Measurements from ENCODE around the gene C3orf20. TPM values are rescaled to one million over a fixed set of nuclear protein-coding genes. Genes with fewer than 3 reads are reported as not detected.

C3orf20 gene
- total and polyA plus RNA-seq, 2 of the 13 experiments (the other 11 are each of a cell fraction or from before 2014, with no cell fraction given) = 0.03 to 0.04 TPM

DNA sequence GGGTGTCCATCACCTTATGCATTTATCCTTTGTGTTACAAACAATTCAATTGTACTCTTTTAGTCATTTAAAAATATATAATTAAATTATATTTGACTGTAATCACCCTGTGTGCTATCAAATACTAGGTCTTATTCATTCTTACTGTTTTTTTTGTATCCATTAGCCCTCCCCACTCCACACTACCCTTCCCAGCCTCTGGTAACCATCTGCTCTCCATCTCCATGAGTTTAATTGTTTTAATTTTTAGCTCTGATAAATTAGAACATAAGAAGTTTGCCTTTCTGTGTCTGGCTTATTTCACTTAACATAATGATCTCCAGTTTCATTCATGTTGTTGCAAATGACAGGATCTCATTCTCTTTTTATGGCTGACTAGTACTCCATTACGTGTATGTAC lies 16.8 kb downstream of the C3orf20 start:
- BruUV-seq (replicated peaks) = no TSS peak
- TF ChIP-seq SOX6 (IDR thresholded peaks at IDR 0.05) (no peak), SOX6 (CRISPR knock-in tag; IDR thresholded peaks at IDR 0.05) (no peak), SRF (IDR thresholded peaks at IDR 0.05; ENCODE audit: low read depth, low read length) (no peak), ZNF253 (CRISPR knock-in tag; IDR thresholded peaks at IDR 0.05; ENCODE audit: borderline replicate concordance) (no peak), ZNF232 (CRISPR knock-in tag; IDR thresholded peaks at IDR 0.05; ENCODE audit: borderline replicate concordance) (no peak)
- no peaks in the 10 kb centered on the region for H3K36me3 ChIP-seq (replicated peaks in 1 of 2; ENCODE audit: control insufficient read depth in 1 of 2, insufficient read depth in 2 of 2, low read length in 2 of 2)
- no peak for DNase-seq (ENCODE audit: low spot score)
- 38% methylated on average over 1 of the region's 1 CpG for WGBS (ENCODE audit: low lambda C conversion rate)
- no peaks in the 10 kb centered on the region for H3K4me1 ChIP-seq (ENCODE audit: insufficient read depth, low read length)
- intact Hi-C loops (cut with micrococcal nuclease; ENCODE audit: unreplicated experiment) = no loop called here
- H2AFZ ChIP-seq (ENCODE audit: low read length) = no peak overlapping the region
- POLR2A ChIA-PET = no interaction called here
- no peak for FAIRE-seq
- H3K4me3 ChIP-seq (replicated peaks in 1 of 3; ENCODE audit: insufficient read depth in 1 of 3, low read depth in 2 of 3, low read length in 3 of 3) = no peak overlapping the region
- H4K20me1 ChIP-seq (ENCODE audit: insufficient read depth, low read length) = no peaks in the 10 kb centered on the region
- CTCF ChIA-PET (ENCODE audit: low intra/inter-chr PET ratio, low total read pairs) = interaction anchor here (0.6 kb wide), 1 partner anchor 32 kb away, joined by 3 read pairs; no protein-coding TSS in a partner anchor
- H3K79me2 ChIP-seq (ENCODE audit: insufficient read depth, low read length) = no peaks in the 10 kb centered on the region
- no peak overlapping the region for H3K9ac ChIP-seq (ENCODE audit: insufficient read depth, low read depth, low read length)
- in situ Hi-C loops (cut with HindIII; ENCODE audit: extremely low pct_ligation_motif_present, low pct_unique_long_range_greater_than_20kb) = no loop called here
- no peaks in the 10 kb centered on the region for H3K9me3 ChIP-seq (ENCODE audit: low read length)
- no peak overlapping the region for H3K4me2 ChIP-seq (ENCODE audit: low read depth, low read length)
- ATAC-seq = no peak
- peaks cover 0 to 8% of the 10 kb centered on the region in 2 experiments; a peak in 2 of 5 replicates for H3K27me3 ChIP-seq (ENCODE audit: control insufficient read depth in 1 of 2, insufficient read depth in 2 of 2, low read length in 2 of 2)
- no peak overlapping the region for H3K27ac ChIP-seq (ENCODE audit: extremely low read length, insufficient read depth, low read length)

DNA sequence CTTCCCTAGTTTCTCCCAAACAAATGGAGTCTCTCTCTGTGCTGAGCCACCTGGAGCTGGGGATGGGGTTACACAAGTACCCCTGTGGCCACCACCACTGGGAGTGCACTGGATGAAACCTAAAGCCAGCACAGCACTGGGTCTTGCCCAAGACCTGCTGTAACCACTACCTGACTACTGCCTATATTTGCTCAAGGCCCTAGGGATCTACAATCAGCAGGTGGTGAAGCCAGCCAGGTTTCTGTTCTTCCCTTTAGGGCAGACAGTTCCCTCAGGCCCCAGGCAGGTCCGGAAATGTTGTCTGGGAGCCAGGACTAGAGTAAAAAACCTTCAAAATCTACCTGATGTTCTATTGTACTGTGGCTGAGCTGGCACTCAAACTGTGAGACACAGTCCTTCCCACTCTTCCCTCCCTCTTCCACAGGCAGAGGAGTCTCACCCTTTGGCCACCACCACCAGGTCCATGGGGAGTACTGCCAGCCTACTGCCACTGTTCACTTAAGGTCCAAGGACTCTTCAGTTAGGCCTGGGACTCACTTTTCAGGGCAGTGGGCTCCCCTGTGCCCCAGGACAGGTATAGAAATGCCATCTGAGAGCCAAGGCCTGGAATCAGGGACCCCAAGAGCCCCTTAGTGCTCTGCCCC lies 23.8 kb downstream of the C3orf20 start:
- in situ Hi-C loops (cut with HindIII; ENCODE audit: extremely low pct_ligation_motif_present, low pct_unique_long_range_greater_than_20kb) = no loop called here
- no peaks in the 10 kb centered on the region; a peak in 1 of 5 replicates for H3K27me3 ChIP-seq (ENCODE audit: control insufficient read depth in 1 of 2, insufficient read depth in 2 of 2, low read length in 2 of 2)
- H3K4me1 ChIP-seq (ENCODE audit: insufficient read depth, low read length) = no peaks in the 10 kb centered on the region
- ATAC-seq (peak; percentile 59), FAIRE-seq (no peak), DNase-seq (ENCODE audit: low spot score) (no peak)
- POLR2A ChIA-PET = no interaction called here
- no peak overlapping the region for H3K4me3 ChIP-seq (replicated peaks in 1 of 3; ENCODE audit: insufficient read depth in 1 of 3, low read depth in 2 of 3, low read length in 3 of 3)
- BruUV-seq (replicated peaks) = no TSS peak
- 0% methylated on average over 1 of the region's 1 CpG for WGBS (ENCODE audit: low lambda C conversion rate)
- H3K4me2 ChIP-seq (ENCODE audit: low read depth, low read length) = no peak overlapping the region
- H4K20me1 ChIP-seq (ENCODE audit: insufficient read depth, low read length) = no peaks in the 10 kb centered on the region
- H2AFZ ChIP-seq (ENCODE audit: low read length) = no peak overlapping the region
- CTCF ChIA-PET (ENCODE audit: low intra/inter-chr PET ratio, low total read pairs) = no interaction called here
- H3K79me2 ChIP-seq (ENCODE audit: insufficient read depth, low read length) = no peaks in the 10 kb centered on the region
- H3K9ac ChIP-seq (ENCODE audit: insufficient read depth, low read depth, low read length) = no peak overlapping the region
- H3K36me3 ChIP-seq (replicated peaks in 1 of 2; ENCODE audit: control insufficient read depth in 1 of 2, insufficient read depth in 2 of 2, low read length in 2 of 2) = no peaks in the 10 kb centered on the region
- intact Hi-C loops (cut with micrococcal nuclease; ENCODE audit: unreplicated experiment) = no loop called here
- H3K9me3 ChIP-seq (ENCODE audit: low read length) = no peaks in the 10 kb centered on the region
- no peak overlapping the region for H3K27ac ChIP-seq (ENCODE audit: extremely low read length, insufficient read depth, low read length)
- no peak for TF ChIP-seq ZNF513 (CRISPR knock-in tag; conservative IDR thresholded peaks at IDR 0.05)
- no peak for TF ChIP-seq SNAPC2 (CRISPR knock-in tag; IDR thresholded peaks at IDR 0.05)
- TF ChIP-seq ZFP36 (IDR thresholded peaks at IDR 0.05; ENCODE audit: borderline replicate concordance, low read depth, low read length, partially characterized antibody) = no peak

Measured in HepG2 (cell line).